ENCODE results near the gene CRYBA2.

DNA sequence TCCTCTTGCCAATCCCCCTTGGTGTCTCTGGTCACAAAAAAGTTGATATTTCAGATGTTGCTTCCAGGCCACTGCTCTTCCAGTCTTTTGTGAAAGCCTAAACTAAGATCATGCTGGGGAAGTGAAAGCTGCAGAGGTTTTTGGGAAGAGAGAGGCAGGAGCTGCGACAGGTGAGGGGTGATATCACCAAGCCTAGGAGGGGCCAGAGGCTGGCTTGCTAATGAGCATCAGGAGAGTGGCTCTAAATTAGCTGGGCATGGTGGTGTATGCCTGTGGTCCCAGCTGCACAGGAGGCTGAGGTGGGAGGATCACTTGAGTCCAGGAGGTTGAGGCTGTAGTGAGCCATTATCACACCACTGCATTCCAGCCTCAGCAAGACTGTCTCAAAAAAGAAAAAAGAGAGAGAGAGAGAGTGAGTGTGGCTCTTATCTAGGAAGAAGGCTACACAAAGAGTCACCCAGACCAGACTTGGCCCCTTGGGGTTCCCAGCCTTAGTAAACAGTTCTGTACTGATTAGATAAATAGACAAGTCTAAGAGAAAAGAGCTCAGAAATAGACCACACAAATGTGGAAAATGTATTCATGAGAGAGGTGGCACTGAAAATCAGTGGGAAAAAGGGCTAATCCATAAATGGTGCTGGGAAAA, 48.3 kb downstream of the CRYBA2 start:
- TF ChIP-seq, protein P1, sequence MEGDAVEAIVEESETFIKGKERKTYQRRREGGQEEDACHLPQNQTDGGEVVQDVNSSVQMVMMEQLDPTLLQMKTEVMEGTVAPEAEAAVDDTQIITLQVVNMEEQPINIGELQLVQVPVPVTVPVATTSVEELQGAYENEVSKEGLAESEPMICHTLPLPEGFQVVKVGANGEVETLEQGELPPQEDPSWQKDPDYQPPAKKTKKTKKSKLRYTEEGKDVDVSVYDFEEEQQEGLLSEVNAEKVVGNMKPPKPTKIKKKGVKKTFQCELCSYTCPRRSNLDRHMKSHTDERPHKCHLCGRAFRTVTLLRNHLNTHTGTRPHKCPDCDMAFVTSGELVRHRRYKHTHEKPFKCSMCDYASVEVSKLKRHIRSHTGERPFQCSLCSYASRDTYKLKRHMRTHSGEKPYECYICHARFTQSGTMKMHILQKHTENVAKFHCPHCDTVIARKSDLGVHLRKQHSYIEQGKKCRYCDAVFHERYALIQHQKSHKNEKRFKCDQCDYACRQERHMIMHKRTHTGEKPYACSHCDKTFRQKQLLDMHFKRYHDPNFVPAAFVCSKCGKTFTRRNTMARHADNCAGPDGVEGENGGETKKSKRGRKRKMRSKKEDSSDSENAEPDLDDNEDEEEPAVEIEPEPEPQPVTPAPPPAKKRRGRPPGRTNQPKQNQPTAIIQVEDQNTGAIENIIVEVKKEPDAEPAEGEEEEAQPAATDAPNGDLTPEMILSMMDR (IDR thresholded peaks at IDR 0.05 in 8 of 11, conservative IDR thresholded peaks at IDR 0.05 in 3 of 11) = no peak
- TF ChIP-seq POLR2A (IDR thresholded peaks at IDR 0.05) (no peak), POLR2AphosphoS5 (IDR thresholded peaks at IDR 0.05) (no peak)
